IMR-90 (cell line): ENCODE results near the gene FASLG. TPM values are rescaled to one million over a fixed set of nuclear protein-coding genes. Genes with fewer than 3 reads are reported as not detected.
A peak's percentile ranks its signal among the peaks of the same experiment; 100 is the strongest.

Experiments used
- ATAC-seq: fragments of 200-7000 bp; cut with Tn5 transposase; 2 replicates; pipeline ENCODE4 v1.9.1; 2020; ENCODE audit warnings: low read depth, mild to moderate bottlenecking, moderate library complexity
- BruUV-seq: library from RNA; stranded (reverse); fragments of 400-500 nt; replicated peaks from 2 replicates; lab custom pipeline; 2021; lab: Mats Ljungman, UMichigan
- CTCF ChIA-PET: fragments of 300-600 bp; formaldehyde crosslinking; extraction: SDS; loops from one replicate; lab custom pipeline; 2021; ENCODE audit warnings: antibody characterized with exemption; lab: Yijun Ruan, JAX
- POLR2A ChIA-PET: fragments of 300-600 bp; sonication (Branson Sonifier 250); formaldehyde crosslinking; loops from one replicate; lab custom pipeline; 2022; ENCODE audit warnings: antibody characterized with exemption; ENCODE audit not compliant: unreplicated experiment; lab: Charles Lee
- DNase-seq: peaks from one replicate; pipeline ENCODE4 v3.0.0; 2013
- H2AFZ ChIP-seq: replicated peaks from 2 replicates; pipeline ENCODE3; 2013; ENCODE audit warnings: low read length, mild to moderate bottlenecking; ENCODE audit not compliant: poor library complexity
- H2AK5ac ChIP-seq: 2 replicates; pipeline ENCODE4 v1.6.1; 2013; ENCODE audit warnings: low read depth, low read length, inconsistent platforms
- H2AK9ac ChIP-seq: replicated peaks from 2 replicates; pipeline ENCODE3; 2013; ENCODE audit warnings: mild to moderate bottlenecking, low read depth, low read length, moderate library complexity; ENCODE audit not compliant: poor library complexity
- H2BK120ac ChIP-seq: 2 replicates; pipeline ENCODE4 v1.6.1; 2013; ENCODE audit warnings: low read depth, low read length, inconsistent platforms
- H2BK15ac ChIP-seq: 3 replicates; pipeline ENCODE4 v1.6.1; 2013; ENCODE audit warnings: low read depth, low read length, inconsistent platforms
- H2BK20ac ChIP-seq: 2 replicates; pipeline ENCODE4 v1.6.1; 2013; ENCODE audit warnings: low read depth, mild to moderate bottlenecking, inconsistent platforms, low read length, moderate library complexity
- H2BK5ac ChIP-seq: 2 replicates; pipeline ENCODE4 v1.6.1; 2013; ENCODE audit warnings: mild to moderate bottlenecking, low read depth, low read length, inconsistent platforms; ENCODE audit not compliant: poor library complexity, severe bottlenecking
- H3K14ac ChIP-seq: replicated peaks from 2 replicates; pipeline ENCODE4 v1.6.1; 2013; ENCODE audit warnings: low read depth, low read length, inconsistent platforms
- H3K18ac ChIP-seq: 2 replicates; pipeline ENCODE4 v1.6.1; 2013; ENCODE audit warnings: low read depth, low read length, control low read depth
- H3K23ac ChIP-seq: 2 replicates; pipeline ENCODE4 v1.6.1; 2013; ENCODE audit warnings: low read depth, low read length, inconsistent platforms
- H3K27ac ChIP-seq: 2 replicates; pipeline ENCODE4 v1.5.1; 2013; ENCODE audit warnings: mild to moderate bottlenecking, control low read depth, low read length; ENCODE audit not compliant: insufficient read depth
- H3K27me3 ChIP-seq: 2 replicates; pipeline ENCODE4 v1.6.1; 2013; ENCODE audit warnings: low read length; ENCODE audit not compliant: control insufficient read depth, insufficient read depth
- H3K36me3 ChIP-seq: 2 replicates; pipeline ENCODE4 v1.6.1; 2013; ENCODE audit warnings: low read length, mixed read lengths; ENCODE audit not compliant: control insufficient read depth, insufficient read depth
- H3K4ac ChIP-seq: 2 replicates; pipeline ENCODE4 v1.6.1; 2013; ENCODE audit warnings: low read depth, low read length, inconsistent platforms
- H3K4me1 ChIP-seq: 2 replicates; pipeline ENCODE4 v1.6.1; 2013; ENCODE audit warnings: low read length, mixed read lengths; ENCODE audit not compliant: control insufficient read depth, insufficient read depth
- H3K4me2 ChIP-seq: 2 replicates; pipeline ENCODE4 v1.6.1; 2013; ENCODE audit warnings: low read depth, mild to moderate bottlenecking, control low read depth, low read length, moderate library complexity
- H3K4me3 ChIP-seq: 2 replicates; pipeline ENCODE4 v1.5.1; 2013; ENCODE audit warnings: low read depth, mild to moderate bottlenecking, control low read depth, low read length, moderate library complexity; ENCODE audit not compliant: insufficient read depth
- H3K56ac ChIP-seq: 2 replicates; pipeline ENCODE4 v1.6.1; 2013; ENCODE audit warnings: low read length, inconsistent platforms; ENCODE audit not compliant: insufficient read depth; ENCODE audit errors: extremely low read depth
- H3K79me1 ChIP-seq, 2 experiments: 2 replicates each; pipeline ENCODE4 v1.6.1; 2013; ENCODE audit warnings: low read length in 2 of 2, inconsistent platforms in 1 of 2, low read depth in 1 of 2
- H3K9ac ChIP-seq: 2 replicates; pipeline ENCODE4 v1.6.1; 2013; ENCODE audit warnings: low read depth, low read length, control low read depth
- H3K9me1 ChIP-seq: 2 replicates; pipeline ENCODE4 v1.6.1; 2013; ENCODE audit warnings: low read length, inconsistent platforms; ENCODE audit not compliant: insufficient read depth
- H3K9me3 ChIP-seq: 2 replicates; pipeline ENCODE4 v1.6.1; 2013; ENCODE audit warnings: low read length; ENCODE audit not compliant: control insufficient read depth, insufficient read depth
- H4K20me1 ChIP-seq: 2 replicates; pipeline ENCODE4 v1.6.1; 2013; ENCODE audit warnings: low read length, inconsistent platforms; ENCODE audit not compliant: insufficient read depth
- H4K5ac ChIP-seq: 2 replicates; pipeline ENCODE4 v1.6.1; 2013; ENCODE audit warnings: mild to moderate bottlenecking, low read depth, low read length, control low read depth
- H4K8ac ChIP-seq, 2 experiments: 2 replicates each; pipeline ENCODE4 v1.6.1; 2013; ENCODE audit warnings: low read depth in 2 of 2, low read length in 2 of 2, control low read depth in 1 of 2, inconsistent platforms in 1 of 2
- H4K91ac ChIP-seq: 2 replicates; pipeline ENCODE4 v1.6.1; 2013; ENCODE audit warnings: low read depth, low read length, inconsistent platforms; ENCODE audit not compliant: insufficient read depth
- FOS ChIP-seq: fragments of 150-350 bp; IDR thresholded peaks from 2 replicates; pipeline ENCODE4 v1.6.1; 2016; ENCODE audit warnings: low read depth, low read length
- MAFK ChIP-seq: IDR thresholded peaks from 2 replicates; pipeline ENCODE4 v1.6.1; 2012; ENCODE audit warnings: low read depth, low read length, improper control_type of control experiment
- MXI1 ChIP-seq: IDR thresholded peaks from 2 replicates; pipeline ENCODE4 v1.6.1; 2012; ENCODE audit warnings: low read depth, mild to moderate bottlenecking, low read length, moderate library complexity, borderline replicate concordance
- NFE2L2 ChIP-seq: fragments of 150-350 bp; IDR thresholded peaks from 2 replicates; pipeline ENCODE4 v1.6.1; 2016; ENCODE audit warnings: low read depth, mild to moderate bottlenecking, low read length
- POLR2A ChIP-seq: IDR thresholded peaks from 2 replicates; pipeline ENCODE4 v1.6.1; 2012; ENCODE audit warnings: mild to moderate bottlenecking, low read depth, low read length
- RFX5 ChIP-seq: IDR thresholded peaks from 2 replicates; pipeline ENCODE4 v1.8.0; 2012; ENCODE audit warnings: low read depth, mild to moderate bottlenecking, low read length, moderate library complexity
- WGBS, 2 experiments: methylation state at CpG; one replicate each; pipeline versions ENCODE4 v1.1.5 to v1.1.7; 2013; ENCODE audit warnings: missing lambda C conversion rate in 2 of 2; ENCODE audit not compliant: insufficient read length in 1 of 2; ENCODE audit errors: extremely low coverage in 2 of 2; 5-methylcytosine and 5-hydroxymethylcytosine counted together
- dilution Hi-C: fragments of 300-500 bp; cut with HindIII; formaldehyde crosslinking; loops from one replicate; pipeline ENCODE4 v1.14.3; 2018; ENCODE audit warnings: low sequenced_read_pairs; ENCODE audit not compliant: unreplicated experiment
- in situ Hi-C: fragments of 300-500 bp; cut with MboI; formaldehyde crosslinking; loops from 3 replicates; pipeline ENCODE4 v1.14.3; 2019; ENCODE audit warnings: low sequenced_read_pairs, inconsistent platforms, mixed read lengths
- intact Hi-C: fragments of 100-400 bp; cut with micrococcal nuclease; formaldehyde crosslinking; loops from 2 replicates; pipeline ENCODE4 v1.10.0; 2022
- polyA plus RNA-seq, 3 experiments: library from polyadenylated mRNA; depleted of rRNA; stranded (reverse); fragments of >200 nt; gene quantifications; 2 replicates each; pipeline ENCODE4 v1.2.3, GENCODE V29; 2012; ENCODE audit warnings: low replicate concordance in 1 of 3
- total RNA-seq: library from RNA; depleted of rRNA; stranded (reverse); fragments of >200 nt; gene quantifications from 2 replicates; pipeline ENCODE4 v1.2.3, GENCODE V29; 2012

The FASLG gene
- total and polyA plus RNA-seq, 2 of the 4 experiments (the other 2 are of a cell fraction) = 0.14 to 0.18 TPM

DNA sequence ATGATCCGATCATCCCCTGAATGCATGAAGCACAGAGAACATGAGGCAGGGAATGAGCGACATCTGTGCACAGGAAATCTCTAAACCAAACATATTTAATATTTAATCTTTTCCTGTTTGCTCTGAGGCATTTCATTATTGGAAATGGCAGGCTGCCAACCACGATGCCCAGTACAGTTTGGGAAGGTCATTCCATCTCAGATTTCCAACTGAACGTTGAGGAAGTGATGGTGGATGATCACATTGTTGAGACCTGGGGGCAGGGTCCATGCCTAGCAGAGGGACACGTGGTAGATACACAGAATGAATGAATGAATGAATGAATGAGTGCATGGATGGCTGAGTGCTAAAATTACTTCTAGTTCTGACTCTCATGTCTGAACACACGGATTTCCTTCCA lies 15.9 kb upstream of the FASLG start:
- ChIA-PET CTCF (interaction anchor here (1.2 kb wide), 1 partner anchor 36 kb away, joined by 5 read pairs; no protein-coding TSS in a partner anchor), POLR2A (no interaction called here)
- intact Hi-C loops = no loop called here
- Histone ChIP-seq H2BK120ac (peak overlapping the region; percentile 71), H3K4me2 (no peak overlapping the region), H3K27me3 (no peaks in the 10 kb centered on the region), H3K9ac (no peak overlapping the region), H4K5ac (peak overlapping the region; percentile 13; the same call in 1 of the 2 replicates), H3K27ac (no peak overlapping the region), H2BK20ac (peak overlapping the region; percentile 43; the same call in 1 of the 2 replicates), H4K20me1 (no peaks in the 10 kb centered on the region), H3K23ac (no peak overlapping the region; the same call in 1 of the 2 replicates), H3K79me1 (0 out of 4 replicates have a peak, but pooled peaks cover 0 to 3% of the 10 kb centered on the region in 2 experiments), H2AK5ac (peak overlapping the region; percentile 91; the same call in 1 of the 2 replicates), H2BK15ac (peak overlapping the region; percentile 65; the same call in 2 of the 3 replicates), H2AK9ac (peak overlapping the region; percentile 22), H3K4me1 (peaks cover 21% of the 10 kb centered on the region), H3K9me3 (no peaks in the 10 kb centered on the region), H3K18ac (no peak overlapping the region), H3K36me3 (no peaks in the 10 kb centered on the region), H3K4ac (peak overlapping the region; percentile 37; the same call in 1 of the 2 replicates), H2AFZ (peak overlapping the region; percentile 37), H3K56ac (no peak overlapping the region), H3K14ac (peak overlapping the region; percentile 53; the same call in 1 of the 2 replicates), H3K4me3 (no peak overlapping the region), H3K9me1 (peaks cover 24% of the 10 kb centered on the region), H4K91ac (peak overlapping the region; percentile 44), H4K8ac (peak overlapping the region; percentile 25 to 36; a peak in 2 of 4 replicates), H2BK5ac (no peak overlapping the region)
- DNase-seq = no peak
- WGBS, 2 experiments = 80% methylated on average over 2 of the region's 6 CpGs; no CpG with 5 or more reads in 1 of the 2 experiments
- ATAC-seq = no peak
- dilution Hi-C loops = no loop called here
- in situ Hi-C loops = no loop called here
- no peak for TF ChIP-seq FOS
- no peak for TF ChIP-seq RFX5
- TF ChIP-seq NFE2L2 = no peak
- no peak for TF ChIP-seq POLR2A
- no peak for TF ChIP-seq MAFK
- TF ChIP-seq MXI1 = no peak
- BruUV-seq = no TSS peak
